Astrocyte of the spinal cord (primary cell): ENCODE data around the gene NAT9.

Experiments used
- DNase-seq: peaks from one replicate; pipeline ENCODE4 v3.0.0; 2011; ENCODE audit warnings: low read depth, low spot score
- H3K4me3 ChIP-seq: 2 replicates; pipeline ENCODE4 v1.5.1; 2011; ENCODE audit warnings: low read depth, mild to moderate bottlenecking, low read length, moderate library complexity
- in situ Hi-C: cut with HindIII; loops from 2 replicates; pipeline ENCODE4 v1.10.0; 2017; ENCODE audit warnings: low sequenced_read_pairs
- TF ChIP-seq, protein P1 (sequence below): IDR thresholded peaks from 2 replicates; pipeline ENCODE4 v1.5.1; 2012; ENCODE audit warnings: low read depth, mild to moderate bottlenecking, low read length, inconsistent platforms

NAT9 gene

DNA sequence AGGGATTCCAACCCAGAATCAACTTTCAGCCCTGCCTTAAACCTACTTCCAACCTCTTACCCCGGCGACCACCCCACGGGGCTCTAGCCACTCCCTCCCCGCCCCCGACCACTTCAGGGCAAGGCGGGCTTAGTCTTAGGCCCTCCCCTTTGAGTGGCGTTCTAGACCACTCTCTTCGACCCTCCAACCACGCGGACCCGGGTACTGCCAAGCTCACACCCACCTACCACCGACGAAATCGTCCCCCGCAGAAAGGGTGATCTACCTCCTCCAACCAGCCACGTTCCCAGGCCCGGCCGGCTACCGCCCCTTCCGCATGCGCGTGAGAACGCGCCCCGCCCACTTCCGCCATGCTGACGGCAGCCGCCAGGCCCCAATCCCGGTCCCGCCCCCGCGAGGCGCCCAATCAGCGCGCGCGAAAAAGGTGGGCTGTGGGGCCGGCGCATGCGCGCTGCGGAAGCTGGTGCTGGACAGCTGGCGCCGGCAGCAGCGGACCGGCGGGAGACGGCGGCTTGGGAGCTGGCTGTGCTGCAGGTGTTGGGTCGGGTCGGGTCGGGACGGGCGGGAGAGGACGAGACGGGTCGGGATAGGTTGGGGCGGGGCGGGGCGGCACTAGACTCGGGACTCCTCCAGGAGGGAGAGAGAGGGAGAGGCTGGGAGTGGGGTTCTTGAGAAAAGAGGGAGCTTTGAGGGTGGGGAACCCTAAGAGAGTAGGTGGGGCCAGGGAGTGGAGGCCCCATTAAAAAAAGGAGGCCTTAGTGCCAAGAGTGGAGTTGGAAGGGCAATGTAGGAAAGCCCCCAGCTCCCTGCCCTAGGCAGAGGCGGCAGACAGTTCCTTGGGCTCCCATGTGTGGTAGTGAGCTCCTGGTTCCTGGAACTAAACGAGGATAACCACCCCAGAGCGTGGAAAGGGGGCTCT lies at the start of gene NAT9:
Gene NAT9, minus strand, starts transcription at position 302 of the 919 bp plus-strand sequence. CDS start 647 bp downstream, outside the sequence.
- TF ChIP-seq, protein P1, sequence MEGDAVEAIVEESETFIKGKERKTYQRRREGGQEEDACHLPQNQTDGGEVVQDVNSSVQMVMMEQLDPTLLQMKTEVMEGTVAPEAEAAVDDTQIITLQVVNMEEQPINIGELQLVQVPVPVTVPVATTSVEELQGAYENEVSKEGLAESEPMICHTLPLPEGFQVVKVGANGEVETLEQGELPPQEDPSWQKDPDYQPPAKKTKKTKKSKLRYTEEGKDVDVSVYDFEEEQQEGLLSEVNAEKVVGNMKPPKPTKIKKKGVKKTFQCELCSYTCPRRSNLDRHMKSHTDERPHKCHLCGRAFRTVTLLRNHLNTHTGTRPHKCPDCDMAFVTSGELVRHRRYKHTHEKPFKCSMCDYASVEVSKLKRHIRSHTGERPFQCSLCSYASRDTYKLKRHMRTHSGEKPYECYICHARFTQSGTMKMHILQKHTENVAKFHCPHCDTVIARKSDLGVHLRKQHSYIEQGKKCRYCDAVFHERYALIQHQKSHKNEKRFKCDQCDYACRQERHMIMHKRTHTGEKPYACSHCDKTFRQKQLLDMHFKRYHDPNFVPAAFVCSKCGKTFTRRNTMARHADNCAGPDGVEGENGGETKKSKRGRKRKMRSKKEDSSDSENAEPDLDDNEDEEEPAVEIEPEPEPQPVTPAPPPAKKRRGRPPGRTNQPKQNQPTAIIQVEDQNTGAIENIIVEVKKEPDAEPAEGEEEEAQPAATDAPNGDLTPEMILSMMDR, result no peak
- DNase-seq, result peak; percentile 96
- in situ Hi-C loops, result no loop called here
- peak within 1 kb of the TSS; percentile 75 for H3K4me3 ChIP-seq

DNA sequence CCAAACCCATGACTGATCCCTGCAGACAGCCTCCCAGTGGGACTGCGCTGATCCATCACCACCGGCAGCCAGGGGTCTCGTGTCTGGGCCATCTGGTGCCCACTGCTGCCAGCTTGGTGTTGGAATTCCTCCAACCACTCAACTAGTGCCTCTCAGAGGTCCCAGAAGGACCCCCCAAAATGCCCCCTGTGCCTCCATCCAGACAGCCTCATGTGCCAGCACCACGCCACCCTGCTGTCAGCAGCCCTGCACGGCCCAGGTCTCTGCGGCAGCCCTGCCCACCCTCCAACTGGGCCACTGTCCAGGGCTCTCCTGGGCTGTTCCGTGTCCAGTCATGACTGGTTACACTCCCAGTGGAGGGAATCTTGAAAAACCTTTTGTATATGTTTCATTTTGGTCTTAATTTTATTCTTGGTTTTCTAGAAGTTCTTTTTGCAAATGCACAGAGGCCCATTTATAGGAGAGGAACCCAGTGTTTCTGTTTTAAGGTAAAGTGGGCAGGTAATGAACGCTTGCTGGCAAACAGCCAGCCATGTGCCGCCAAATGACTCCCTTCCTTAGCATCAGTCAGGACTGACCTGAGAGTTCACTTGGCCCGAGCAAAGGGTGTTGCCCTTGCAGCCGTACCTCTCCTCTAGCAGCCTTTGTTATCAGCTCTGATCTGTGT lies 48.9 kb upstream of the NAT9 start:
- in situ Hi-C loops, result no loop called here
- H3K4me3 ChIP-seq, result no peak overlapping the region
- DNase-seq, result no peak
- TF ChIP-seq, protein P1, result no peak

DNA sequence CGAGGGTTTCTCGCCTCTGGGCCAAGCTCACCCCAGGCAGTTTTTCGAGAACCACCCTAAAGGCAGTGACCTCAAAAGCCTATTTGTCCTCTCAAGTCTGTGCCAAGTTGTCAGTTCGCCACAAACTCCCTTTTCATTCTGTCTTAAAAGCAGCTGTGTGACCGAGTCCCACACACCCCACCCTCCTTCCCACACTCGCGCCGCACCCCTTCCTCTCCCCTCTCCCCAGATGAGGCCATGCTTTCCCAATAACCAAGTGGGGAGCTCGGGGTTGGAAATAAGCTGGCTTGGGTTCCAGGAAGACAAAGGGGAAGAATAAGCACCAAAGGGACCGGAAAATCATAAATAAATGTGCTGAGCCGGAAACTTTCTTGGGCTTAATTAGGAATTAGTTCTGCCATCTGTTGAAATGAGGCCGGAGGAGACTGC lies 46.8 kb upstream of the NAT9 start:
- in situ Hi-C loops, result no loop called here
- no peak for DNase-seq
- TF ChIP-seq, protein P1, result no peak
- no peak overlapping the region for H3K4me3 ChIP-seq

- no peak overlapping the region for H3K4me3 ChIP-seq
- in situ Hi-C loops, result no loop called here
- TF ChIP-seq, protein P1, result no peak
- no peak for DNase-seq
Measured at GRCh38 chr17:74822335-74822938, 46.3 kb upstream of the NAT9 start.

DNA sequence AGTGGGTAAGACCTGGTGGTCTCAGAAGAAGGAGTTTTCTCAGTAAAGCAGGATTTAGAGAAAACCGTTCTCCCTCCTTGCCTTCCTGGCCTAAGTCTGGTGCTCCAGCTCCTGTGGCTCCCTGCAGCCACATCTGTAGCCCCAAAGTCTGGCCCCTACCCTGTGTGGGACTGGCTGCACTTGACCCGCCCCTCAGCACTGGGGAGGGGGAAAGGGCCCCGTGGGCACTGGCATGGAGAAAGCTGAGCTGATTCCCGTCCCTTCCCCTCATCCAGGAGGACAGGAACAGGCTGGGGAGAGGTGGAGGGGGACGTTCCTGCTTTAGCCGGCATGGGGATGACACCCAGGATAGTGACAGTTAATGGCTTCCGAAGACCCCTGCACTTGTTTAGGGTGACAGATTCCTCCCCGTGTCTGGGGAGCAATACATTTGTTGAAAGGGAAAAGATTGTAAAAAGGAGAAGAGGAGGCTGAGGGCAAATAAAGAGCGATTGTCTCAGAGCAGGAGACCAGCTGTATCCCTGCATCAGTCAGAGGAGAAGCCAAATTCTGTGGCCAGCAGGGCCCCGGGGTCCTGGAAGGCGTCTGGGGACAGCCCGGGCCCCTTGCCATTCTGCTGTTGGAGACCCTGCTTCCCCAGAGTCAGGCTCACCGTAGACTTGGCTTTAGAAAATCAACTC lies 45.6 kb upstream of the NAT9 start:
- in situ Hi-C loops, result no loop called here
- TF ChIP-seq, protein P1, result no peak
- DNase-seq, result no peak
- H3K4me3 ChIP-seq, result no peak overlapping the region
